ENCODE results near the gene MRTFA.
A peak's percentile ranks its signal among the peaks of the same experiment; 100 is the strongest.

MRTFA gene

DNA sequence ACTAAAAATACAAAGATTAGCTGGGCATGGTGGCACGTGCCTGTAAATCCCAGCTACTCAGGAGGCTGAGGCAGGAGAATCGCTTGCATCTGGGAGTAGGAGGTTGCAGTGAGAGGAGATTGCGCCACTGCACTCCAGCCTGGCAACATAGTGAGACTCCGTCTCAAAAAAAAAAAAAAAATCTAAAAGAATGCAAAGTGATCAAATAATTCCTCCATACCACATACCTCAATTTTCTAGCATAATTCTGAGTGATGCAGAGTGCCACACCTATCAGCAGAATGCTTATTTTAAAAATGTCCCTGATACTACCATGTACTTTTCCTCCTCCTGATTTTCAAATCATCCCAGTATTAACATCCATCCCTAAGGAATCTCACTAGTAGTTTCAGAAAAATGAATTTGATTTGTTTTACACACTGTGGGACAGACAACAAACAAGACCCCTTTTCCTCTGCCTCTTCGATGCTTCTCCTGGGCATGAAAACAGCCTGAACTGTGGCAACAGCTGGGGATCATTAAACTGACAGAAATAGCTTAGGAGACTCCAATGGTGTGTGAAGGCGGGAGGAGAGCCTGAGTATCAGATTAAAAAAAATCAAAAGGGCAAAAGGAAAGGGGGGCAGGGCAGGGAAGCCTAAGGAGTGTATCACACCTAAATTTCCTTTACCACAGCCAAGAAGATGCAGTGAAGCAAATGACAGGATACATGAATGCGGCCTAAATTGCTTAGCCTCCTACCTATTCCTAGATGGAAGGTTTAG, 151.4 kb downstream of the MRTFA start:
- no peak for DNase-seq

DNA sequence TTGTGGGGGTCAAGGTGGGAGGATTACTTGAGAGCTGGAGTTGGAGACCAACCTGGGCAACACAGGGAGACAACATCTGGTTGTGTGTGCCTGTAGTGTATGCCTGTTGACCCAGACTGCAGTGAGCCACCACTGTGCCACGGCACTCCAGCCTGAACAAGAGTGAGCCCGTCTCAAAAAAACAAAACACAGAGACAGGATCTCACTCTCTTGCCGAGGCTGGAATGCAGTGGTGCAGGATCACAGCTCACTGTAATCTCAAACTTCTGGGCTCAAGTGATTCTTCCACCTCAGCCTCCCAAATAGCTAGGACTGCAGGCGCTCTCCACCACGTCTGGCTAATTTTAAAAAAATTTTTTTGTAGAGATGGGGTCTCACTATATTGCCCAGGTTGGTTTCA, 153.6 kb downstream of the MRTFA start:
- DNase-seq: no peak

DNA sequence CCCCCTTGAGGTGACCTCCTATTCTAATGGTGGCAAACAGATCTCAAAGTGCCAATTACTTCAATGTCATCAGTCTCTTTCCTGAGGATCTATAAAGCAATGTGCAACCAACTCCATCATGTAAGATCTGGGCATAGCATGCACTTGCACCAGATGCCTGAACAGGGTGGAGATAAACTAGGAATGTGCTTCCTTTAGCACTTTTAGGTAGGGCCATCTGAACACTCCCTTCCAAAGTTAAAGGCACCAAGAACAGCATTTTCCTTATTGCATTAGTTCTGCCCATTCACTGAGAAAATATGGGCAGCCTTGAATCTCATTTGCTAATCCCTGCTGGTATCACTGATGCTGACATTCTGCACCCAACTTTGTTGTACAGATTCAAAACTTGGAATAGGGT, 154.1 kb downstream of the MRTFA start:
- no peak for DNase-seq

DNA sequence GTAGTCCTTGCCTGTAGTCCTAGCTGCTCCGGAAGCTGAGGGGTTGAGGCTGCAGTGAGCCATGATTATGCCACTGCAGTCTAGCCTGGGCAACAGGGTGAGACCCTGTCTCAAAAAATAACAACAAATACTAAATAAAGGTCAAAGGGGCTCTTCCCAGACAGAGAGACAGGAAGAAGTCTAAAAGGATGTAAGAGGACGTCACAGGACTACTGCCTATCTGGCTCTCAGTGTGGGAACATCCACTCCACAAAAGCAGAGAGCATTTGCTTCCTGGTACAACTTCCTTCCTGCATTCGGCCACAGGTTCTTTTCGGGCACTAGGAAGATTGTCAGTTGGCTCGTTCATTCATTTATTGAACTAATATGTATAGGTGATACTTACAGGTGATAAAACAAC, 155.5 kb downstream of the MRTFA start:
- no peak for DNase-seq

DNA sequence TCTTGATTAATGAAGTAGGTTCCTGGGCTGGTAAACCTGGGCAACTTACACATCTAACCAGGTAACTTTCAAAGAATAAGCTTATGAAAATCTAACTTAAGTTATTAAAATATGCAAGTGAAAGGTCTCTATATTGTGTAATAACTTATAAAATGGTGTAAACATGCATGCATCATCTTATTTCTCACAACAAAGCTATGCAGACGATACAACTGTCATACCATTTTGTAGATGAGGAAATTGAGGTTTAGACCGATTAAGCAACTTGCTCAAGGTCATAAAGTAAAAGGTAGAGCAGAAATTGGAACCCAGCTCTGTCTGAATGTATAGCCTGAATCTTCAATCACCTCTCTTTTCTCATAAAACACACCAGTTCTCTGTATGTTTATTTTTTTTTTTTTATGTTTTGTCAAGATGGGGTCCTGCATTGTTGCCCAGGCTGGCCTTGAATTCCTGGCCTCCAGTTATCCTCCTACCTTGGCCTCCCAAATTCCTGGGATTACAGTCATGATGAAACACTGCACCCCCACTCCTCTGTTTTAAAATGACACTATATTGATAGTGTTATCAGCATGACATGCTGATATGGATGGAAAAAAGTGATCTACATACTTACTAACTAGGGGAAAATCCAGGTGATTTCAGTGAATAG, 156.5 kb downstream of the MRTFA start:
- DNase-seq: no peak

DNA sequence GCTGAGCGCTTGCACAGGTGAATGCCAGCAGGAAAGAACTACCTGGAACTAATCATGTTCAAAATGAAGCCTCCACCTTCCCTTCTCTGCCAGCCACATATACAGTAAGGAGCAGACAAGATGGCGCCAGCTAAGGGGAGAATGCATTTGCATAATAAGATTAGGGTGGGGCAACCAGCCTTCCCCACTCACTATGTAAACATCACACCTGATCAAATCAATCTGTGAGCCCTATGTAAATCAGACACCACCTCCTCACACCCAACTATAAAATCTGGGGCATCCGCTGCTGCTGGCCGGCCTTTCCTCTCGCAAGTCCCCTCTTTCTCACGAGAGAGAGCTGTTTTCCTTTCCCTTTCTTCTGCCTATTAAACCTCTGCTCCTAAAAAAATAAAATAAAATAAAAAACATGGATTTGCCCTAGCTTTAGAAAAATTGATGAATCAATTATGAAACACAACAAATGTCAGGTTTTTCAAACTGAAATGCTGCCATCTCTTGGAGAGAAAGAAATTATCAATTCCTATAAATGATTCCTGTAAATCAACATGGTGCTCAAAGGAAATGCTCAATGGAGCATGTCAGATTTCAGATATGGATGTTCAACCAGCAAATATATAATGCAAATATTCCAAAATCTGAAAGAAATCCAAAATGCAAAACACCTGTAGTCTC, 157.3 kb downstream of the MRTFA start:
- DNase-seq: no peak

DNA sequence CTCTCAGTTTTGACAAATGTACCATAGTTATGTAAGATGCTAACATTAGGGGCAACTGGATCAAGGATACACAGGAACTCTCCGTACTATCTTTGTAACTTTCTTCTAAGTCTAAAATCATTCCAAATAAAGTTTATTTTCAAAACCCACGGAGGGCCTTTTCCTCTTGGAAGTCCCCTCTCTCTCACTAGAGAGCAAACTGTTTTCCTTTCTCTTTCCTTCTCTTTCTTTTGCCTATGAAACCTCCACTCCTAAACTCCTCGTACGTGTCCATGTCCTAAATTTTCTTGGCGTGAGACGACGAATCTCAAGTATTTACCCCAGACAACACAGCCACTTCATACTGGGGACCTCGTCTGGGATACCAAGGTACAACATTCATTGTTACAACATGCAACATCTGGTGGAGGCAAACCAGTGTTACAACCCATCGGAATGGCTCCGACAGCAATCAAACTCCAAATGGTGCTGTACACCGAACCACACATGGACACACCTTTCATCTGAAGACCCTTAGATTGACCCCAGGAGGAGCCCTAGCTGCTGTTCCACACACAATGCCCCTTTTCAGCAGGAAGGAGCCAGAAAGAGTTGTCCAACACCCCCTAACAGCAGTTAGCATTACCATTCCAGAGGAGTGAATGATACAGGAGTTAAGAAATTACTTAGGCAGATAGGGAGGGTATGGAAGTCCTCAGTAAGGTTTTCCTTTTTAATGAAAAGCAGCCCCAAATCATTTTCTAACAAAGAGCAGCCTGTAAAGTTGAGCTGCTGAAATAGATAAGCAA, 158.0 kb downstream of the MRTFA start:
- no peak for DNase-seq

DNA sequence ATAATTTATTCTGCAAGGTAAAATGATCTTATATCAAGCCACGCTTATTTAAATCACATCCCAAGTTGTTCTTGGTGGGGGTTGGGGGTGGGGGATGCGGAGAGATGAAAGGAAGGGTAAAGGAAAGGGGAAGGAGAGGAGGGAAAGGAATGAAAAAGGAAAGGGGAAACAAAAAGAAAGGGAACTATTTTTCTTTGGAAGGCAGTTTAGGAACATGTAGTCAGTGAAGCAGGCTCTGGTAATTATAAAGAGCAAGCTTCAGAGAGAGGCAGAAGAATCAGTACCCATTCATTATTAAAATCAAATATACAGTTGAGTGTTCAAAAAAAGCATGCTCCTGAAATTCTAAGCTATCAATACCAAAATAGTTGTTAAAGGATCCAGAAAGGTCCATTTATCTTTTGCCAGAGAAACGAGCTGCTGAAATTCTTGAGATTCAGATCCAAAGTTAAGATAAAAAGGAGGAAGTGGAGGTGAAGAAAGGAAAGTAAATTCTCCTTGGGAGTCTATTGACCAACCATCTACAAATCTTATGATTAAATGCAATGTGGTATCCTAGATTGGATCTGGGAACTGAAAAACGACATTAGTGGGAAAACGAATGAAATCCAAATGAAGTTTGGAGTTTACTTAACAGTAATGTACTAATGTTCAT, 158.7 kb downstream of the MRTFA start:
- DNase-seq: no peak

DNA sequence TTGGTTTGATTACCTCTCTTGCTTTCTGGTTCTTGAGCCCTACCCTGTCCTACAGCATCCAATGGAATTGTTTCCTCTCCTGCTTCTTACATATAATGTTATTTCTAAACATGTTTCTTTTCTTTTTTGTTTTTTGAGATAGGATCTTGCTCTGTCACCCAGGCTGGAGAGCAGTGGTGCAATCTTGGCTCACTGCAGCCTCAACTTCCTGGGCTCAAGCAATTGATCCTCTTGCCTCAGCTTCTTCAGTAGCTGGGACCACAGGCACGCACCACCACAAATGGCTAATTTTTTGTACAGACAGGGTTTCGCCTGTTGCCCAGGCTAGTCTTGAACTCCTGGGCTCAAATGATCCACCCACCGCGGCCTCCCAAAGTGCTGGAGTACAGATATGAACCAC, 160.2 kb downstream of the MRTFA start:
- DNase-seq: no peak

DNA sequence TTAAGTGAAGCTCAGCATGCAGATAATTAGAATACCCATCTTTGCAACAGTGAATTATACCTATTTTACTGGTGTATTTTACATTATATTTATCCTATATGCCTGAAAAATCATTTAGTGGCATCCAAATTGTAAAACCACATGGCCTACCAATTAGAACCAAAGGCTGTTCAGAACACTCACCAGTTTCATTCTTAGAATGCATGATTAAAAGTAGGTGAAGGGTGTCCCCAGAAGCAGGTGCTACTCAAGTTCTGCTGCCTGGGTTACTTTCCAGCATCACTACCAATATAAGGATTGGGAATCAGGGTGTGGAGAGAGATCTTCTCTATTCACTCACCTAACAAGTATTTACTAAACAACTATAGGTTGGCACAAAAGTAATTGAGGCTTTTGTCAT, 162.8 kb downstream of the MRTFA start:
- DNase-seq: no peak

DNA sequence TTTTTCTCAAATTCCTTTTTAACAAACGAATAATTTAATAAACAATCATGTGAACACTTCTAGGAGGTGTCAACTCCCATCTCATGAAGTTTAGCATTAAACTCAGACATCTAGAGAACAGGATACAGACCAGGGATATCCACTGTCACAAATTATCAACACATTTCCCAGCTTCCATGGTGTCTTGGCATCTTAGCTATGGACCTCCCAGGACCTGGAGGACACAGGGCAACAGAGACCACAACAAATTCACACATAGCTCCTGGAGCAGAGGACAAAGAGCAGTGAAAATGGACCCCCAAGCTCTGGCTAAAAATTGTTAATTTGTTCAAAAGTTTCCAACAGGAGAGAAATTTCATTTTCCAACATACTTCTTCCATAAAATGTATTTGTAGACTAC, 163.9 kb downstream of the MRTFA start:
- no peak for DNase-seq

DNA sequence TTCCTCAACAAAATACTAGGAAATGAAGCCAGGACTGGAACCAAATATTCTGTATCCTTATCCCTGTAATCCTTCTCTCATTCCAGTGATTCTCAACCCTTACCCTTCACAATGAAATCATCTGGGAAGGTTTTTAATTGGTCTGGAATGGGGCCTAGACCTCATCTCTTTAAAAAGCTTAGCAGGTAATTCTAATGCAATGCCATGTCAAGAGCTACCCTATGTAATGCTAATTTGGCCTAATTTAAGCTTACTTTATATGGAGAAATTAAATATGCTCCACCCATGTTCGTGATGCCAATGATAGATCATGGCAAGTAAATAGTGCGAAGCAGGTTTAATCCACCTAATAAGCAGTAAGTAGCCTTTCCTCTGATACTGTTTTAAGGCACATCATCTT, 164.5 kb downstream of the MRTFA start:
- no peak for DNase-seq

DNA sequence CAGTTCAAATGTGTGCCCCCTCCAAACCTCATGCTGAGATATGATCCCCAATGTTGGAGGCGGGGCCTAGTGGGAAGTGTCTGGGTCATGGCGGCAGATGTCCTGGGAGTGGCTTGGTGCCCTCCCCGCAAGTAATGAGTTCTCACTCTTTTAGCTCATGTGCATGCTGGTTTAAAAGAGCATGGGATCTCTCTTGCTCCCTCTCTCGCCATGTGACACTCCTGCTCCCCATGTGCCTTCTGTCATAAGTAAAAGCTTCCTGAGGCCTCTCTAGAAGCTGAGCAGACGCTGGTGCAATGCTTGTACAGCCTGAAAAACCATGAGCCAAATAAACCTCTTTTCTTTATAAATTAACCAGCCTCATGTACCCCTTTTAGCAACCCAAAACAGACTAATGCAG, 167.3 kb downstream of the MRTFA start:
- no peak for DNase-seq

DNA sequence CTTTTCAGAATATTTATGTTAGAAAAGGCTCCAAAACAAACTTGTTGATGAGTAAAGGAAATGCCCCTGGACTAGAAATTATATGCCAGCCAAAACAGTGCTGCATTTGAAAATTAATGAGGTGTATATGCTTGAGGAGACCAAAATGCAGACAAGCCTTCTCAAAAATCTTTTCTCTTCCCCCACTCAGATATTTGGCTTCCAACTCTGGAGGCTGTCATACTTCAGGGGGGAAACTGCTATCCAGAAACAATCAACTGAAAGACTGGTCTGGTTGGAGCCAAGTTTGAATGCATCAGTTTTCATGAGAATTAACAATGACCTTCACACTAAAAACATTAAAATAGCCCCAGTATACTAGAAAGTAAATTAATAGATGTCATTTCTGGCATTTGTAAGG, 167.9 kb downstream of the MRTFA start:
- DNase-seq: no peak

DNA sequence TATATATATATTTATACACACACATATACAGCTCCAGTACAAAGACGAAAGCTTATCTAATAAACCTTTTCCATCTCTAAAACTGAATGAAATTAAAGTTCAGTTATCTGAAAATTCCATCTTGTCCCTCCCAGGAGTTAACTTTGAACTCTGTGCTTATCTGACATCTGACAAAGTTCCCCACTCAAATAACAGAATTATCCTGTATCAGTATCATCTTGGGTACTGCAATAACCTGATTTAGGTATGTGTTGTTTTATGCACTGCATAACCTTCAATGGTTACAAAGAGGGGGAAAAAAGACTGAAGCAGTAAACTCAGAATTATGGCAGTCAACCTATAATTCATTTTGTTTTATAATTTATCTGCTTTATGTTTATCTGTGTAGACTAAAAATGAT, 169.5 kb downstream of the MRTFA start:
- no peak for DNase-seq

DNA sequence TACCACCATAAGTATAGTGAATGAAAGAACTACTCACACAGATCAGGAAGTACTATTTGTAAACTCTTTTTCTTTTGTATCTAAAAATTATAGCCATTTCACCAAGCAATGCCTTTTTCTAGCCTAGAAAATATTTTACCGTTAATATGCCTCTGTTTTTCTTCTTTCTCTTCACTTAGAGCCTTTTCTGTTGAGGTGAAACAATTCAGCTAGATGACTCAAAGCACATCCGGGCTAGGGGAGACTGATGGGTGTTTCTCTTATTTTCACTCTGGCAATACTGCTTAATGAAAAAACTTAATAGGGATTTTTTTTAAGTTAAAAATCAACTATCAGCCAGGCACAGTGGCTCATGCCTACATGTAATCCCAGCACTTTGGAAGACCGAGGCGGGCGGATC, 172.8 kb downstream of the MRTFA start:
- no peak for DNase-seq

DNA sequence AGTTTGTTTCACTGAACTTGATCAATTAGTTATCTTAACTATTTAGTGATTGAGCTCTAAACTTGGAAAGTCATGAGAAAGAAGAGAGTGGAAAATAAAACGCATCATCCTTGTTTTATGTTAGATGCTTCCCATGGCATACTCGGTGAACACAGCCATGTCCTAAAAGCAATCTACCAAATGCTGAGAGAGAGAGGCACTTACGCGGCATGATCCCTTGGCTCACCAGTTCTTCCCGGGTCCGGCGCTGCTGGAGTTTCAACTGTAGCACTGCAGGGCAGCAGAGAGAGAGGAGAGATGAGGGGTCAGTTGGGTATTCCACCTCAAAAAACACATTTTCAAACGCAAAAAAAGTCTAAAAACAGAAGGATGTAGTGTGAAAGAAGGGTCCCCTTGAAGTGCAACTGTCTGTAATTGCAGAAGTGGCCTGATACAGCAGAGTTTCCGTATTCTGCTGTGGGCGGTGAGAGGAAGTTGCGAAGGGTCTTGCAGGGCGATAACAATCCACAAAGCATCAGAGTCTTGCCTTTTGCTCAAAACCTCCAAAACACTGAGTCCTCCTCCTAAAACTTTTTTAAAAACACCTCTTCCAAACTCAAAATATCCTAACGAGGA, 173.4 kb downstream of the MRTFA start:
- DNase-seq: no peak

DNA sequence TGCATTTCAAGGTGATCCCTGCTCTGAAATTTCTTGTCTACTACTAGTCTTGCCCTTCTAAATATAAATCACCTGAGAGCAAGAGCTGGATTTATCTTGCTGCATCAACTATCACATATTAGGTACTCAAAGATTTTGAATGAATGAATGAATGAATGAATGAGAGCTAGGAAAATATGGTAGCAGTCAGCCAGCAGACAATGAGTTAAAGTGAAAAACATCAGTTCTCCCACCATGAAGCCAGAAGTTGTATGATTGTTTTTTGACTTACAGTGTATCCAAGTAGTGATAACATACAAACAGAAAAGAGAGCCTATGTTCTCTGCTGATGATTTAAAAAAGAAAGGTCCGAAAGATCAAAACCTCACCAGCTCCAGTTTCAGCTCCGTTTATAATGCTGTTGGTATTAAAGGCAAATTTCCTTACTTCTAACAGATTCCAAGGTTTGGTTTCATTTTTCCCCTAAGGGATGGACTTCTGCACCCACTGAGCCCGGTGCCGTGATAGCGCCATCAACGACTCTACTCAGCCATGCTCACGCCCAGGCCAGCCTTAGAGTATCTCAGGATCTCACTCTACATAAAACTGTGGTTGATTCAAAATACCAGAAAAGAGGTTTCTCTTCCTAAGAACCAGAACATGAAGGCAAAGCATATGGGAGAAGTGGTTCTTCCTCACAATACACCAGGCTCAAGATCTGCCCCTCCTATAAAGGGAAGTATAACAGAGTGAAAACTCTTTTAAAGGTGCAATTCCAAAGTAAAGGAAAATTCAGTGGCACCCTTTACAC, 174.1 kb downstream of the MRTFA start:
- no peak for DNase-seq

DNA sequence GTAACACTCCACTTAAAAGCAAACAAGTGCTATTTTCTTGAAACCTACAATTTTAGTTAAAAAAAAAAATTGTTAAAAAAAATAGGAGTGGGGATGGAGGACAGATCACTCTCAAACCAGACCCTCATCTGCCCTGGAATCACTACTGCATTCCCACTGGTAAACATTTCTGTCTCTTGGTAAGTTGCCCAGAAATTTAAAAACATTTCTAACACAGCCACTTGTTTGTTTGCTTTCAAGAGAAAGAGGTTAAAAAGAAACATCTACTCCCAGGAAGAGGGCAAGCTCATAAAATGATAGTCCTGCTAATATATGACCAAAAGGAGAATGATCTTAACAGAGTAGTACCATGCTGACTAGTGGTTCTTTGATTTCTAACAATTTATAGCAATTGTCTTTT, 182.8 kb downstream of the MRTFA start:
- DNase-seq: no peak

DNA sequence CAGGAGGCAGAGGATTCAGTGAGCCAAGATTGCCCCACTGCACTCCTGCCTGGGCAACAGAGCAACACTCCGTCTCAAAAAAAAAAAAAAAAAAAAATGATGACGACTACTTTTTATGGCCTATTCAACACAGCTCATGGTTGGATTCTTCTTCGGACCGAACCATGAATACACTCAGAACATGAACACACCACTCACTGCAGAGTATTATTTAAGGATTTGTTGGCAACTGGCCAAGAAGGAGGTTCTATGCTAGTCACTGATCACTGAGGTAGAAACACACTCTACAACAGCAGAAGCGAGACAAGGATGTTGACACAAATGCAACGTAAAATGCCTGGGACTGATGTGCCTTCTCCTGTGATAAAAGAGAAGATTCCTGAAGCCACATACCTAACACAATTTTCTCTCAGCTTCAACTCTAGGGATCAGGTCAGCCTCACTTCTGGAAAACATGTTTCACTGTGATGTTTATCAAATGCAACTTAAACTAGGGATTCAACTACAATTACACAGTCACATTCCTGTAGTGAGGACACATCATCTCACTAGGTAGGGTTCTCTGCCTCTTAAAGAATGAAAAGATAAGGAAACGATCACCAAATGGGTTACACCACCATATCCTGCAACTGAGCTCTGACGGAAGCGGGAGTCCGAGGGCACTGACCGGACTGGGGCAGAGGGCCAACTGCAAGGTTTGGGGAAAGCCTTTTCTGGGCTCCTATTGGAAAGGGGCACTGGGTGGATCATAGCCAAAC, 183.6 kb downstream of the MRTFA start:
- DNase-seq: peak; percentile 12

DNA sequence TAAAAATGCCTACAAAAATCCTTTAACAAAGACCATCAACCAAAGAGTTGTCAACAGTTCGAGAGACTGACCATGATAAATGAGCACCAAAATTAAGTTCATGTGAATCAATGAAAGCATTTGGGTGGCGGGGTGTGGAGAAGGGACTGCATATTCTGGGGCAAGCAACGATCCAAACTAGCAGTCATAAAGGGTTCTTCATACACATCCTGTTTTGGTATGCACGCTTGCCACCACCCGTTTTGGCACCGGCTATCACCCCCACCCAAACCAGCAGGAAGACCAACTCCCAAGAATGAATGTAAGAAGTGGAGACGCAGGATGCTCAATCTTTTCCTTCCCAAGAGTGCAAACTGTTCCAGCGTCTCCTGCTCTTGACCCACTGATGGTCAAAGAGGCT, 185.3 kb downstream of the MRTFA start:
- no peak for DNase-seq

Measured in NCI-H1105 (cell line).